HG03354 (cell line): Measurements from ENCODE around the gene NFIA.
"Not testable (repeated sequence)": the region's sequence is repeated elsewhere in the genome, so short reads cannot be mapped to it uniquely, and the experiment has no call there.

Experiments used
- ATAC-seq: cut with Tn5 transposase; IDR thresholded peaks from one replicate; pipeline ENCODE4 v1.9.1; 2021; ENCODE audit warnings: mild to moderate bottlenecking; ENCODE audit not compliant: unreplicated experiment, poor library complexity, severe bottlenecking

The NFIA gene

GRCh38 chr1:61449410-61449809, 367.0 kb downstream of the NFIA start:
- ATAC-seq = no peak

- ATAC-seq = no peak
Observed at GRCh38 chr1:61450454-61450853, 368.1 kb downstream of the NFIA start.

- ATAC-seq = no peak
Observed at GRCh38 chr1:61450872-61451571, 368.7 kb downstream of the NFIA start.

GRCh38 chr1:61451572-61451968, 369.2 kb downstream of the NFIA start:
- no peak for ATAC-seq

GRCh38 chr1:61452176-61453035, 370.0 kb downstream of the NFIA start:
- no peak for ATAC-seq

- peak; percentile 92 for ATAC-seq
Observed at GRCh38 chr1:61453111-61453961, 371.0 kb downstream of the NFIA start.

- ATAC-seq = no peak
Observed at GRCh38 chr1:61455400-61455799, 373.0 kb downstream of the NFIA start.

- no peak for ATAC-seq
Observed at GRCh38 chr1:61457526-61458040, 375.2 kb downstream of the NFIA start.

GRCh38 chr1:61459345-61459744, 377.0 kb downstream of the NFIA start:
- no peak for ATAC-seq

- no peak for ATAC-seq
Observed at GRCh38 chr1:61460191-61460590, 377.8 kb downstream of the NFIA start.

GRCh38 chr1:61461406-61462384, 379.3 kb downstream of the NFIA start:
- ATAC-seq = no peak

GRCh38 chr1:61462628-61463027, 380.3 kb downstream of the NFIA start:
- no peak for ATAC-seq

GRCh38 chr1:61463220-61463619, 380.9 kb downstream of the NFIA start:
- ATAC-seq = no peak

- ATAC-seq = not testable (repeated sequence)
Observed at GRCh38 chr1:61467836-61468235, 385.5 kb downstream of the NFIA start.

GRCh38 chr1:61469365-61469764, 387.0 kb downstream of the NFIA start:
- no peak for ATAC-seq

GRCh38 chr1:61472876-61473275, 390.5 kb downstream of the NFIA start:
- no peak for ATAC-seq

- no peak for ATAC-seq
Observed at GRCh38 chr1:61474269-61474817, 392.0 kb downstream of the NFIA start.

GRCh38 chr1:61474963-61475362, 392.6 kb downstream of the NFIA start:
- no peak for ATAC-seq

- no peak for ATAC-seq
Observed at GRCh38 chr1:61477301-61477700, 394.9 kb downstream of the NFIA start.
